Prostate gland (tissue), 2 donors: ENCODE results near the gene CCAR1. TPM values are rescaled to one million over a fixed set of nuclear protein-coding genes. Genes with fewer than 3 reads are reported as not detected.
A peak's percentile ranks its signal among the peaks of the same experiment; 100 is the strongest.

Experiments
- DNase-seq: peaks from one replicate; pipeline ENCODE4 v3.0.0-alpha.2; 2019; ENCODE audit warnings: low spot score
- H3K27ac ChIP-seq, 2 donors: fragments of 200-600 bp; sonication (generic); 2 replicates each; pipeline ENCODE4 v1.5.1; 2017 to 2019
- H3K27me3 ChIP-seq: fragments of 200-600 bp; sonication (generic); replicated peaks from 2 replicates; pipeline ENCODE4 v1.5.1; 2019; ENCODE audit not compliant: insufficient read depth
- H3K36me3 ChIP-seq, 2 donors: fragments of 200-600 bp; sonication (generic); 1 replicate in 1 of 2; 2 replicates in 1 of 2; pipeline versions ENCODE4 v1.5.1 to v1.8.1; 2017 to 2019
- H3K4me1 ChIP-seq: fragments of 200-600 bp; sonication (generic); replicated peaks from 2 replicates; pipeline ENCODE4 v1.5.1; 2019
- H3K4me3 ChIP-seq, 2 donors: fragments of 200-600 bp; sonication (generic); 2 replicates each; pipeline ENCODE4 v1.5.1; 2017 to 2019
- H3K9me3 ChIP-seq: fragments of 200-600 bp; sonication (generic); 2 replicates; pipeline ENCODE4 v1.5.1; 2017
- CTCF ChIP-seq, 4 experiments: fragments of 200-600 bp in 2 of 4; fragments of 450-650 bp in 2 of 4; sonication (generic) in 2 of 4; IDR thresholded peaks; 1 replicate in 3 of 4; 2 replicates in 1 of 4; pipeline ENCODE4 v1.5.1; 2016 to 2019; ENCODE audit warnings: antibody characterized with exemption in 4 of 4, mild to moderate bottlenecking in 2 of 4, moderate library complexity in 2 of 4
- POLR2A ChIP-seq: fragments of 450-650 bp; IDR thresholded peaks from one replicate; pipeline ENCODE4 v1.6.1; 2016; ENCODE audit warnings: antibody characterized with exemption, mild to moderate bottlenecking
- POLR2AphosphoS5 ChIP-seq: sonication (generic); formaldehyde crosslinking; IDR thresholded peaks from one replicate; pipeline ENCODE4 v1.6.1; 2017; ENCODE audit warnings: antibody characterized with exemption
- WGBS: methylation state at CpG from one replicate; pipeline ENCODE4 v1.1.5; 2018; 5-methylcytosine and 5-hydroxymethylcytosine counted together
- intact Hi-C: fragments of 100-400 bp; cut with DNase I; formaldehyde crosslinking; loops from one replicate; pipeline ENCODE4 v1.14.2; 2022
- total RNA-seq, 2 donors: library from RNA; depleted of rRNA; stranded (reverse); fragments of >200 nt; gene quantifications; one replicate each; pipeline ENCODE4 v1.1.0, GENCODE V29; 2016

CCAR1 gene
- total RNA-seq, 2 donors from 2014 or later = 38.1 to 73.8 TPM

- TF ChIP-seq CTCF (IDR thresholded peaks at IDR 0.05) = no peak
- no peak for TF ChIP-seq POLR2A
- TF ChIP-seq POLR2AphosphoS5 = no peak
- H3K4me3 ChIP-seq = no peak overlapping the region
- H3K36me3 ChIP-seq = no peaks in the 10 kb centered on the region
- no peaks in the 10 kb centered on the region for H3K27me3 ChIP-seq
- DNase-seq = no peak
- H3K4me1 ChIP-seq = no peaks in the 10 kb centered on the region
- intact Hi-C loops = no loop called here
- no peak overlapping the region for H3K27ac ChIP-seq
- 82% methylated on average over 10 of the region's 10 CpGs for WGBS
- no peaks in the 10 kb centered on the region for H3K9me3 ChIP-seq
These were observed 107.8 kb downstream of the CCAR1 start for GRCh38 chr10:68828833-68829232.

- intact Hi-C loops = no loop called here
- H3K4me1 ChIP-seq = no peaks in the 10 kb centered on the region
- H3K4me3 ChIP-seq = no peak overlapping the region
- no peaks in the 10 kb centered on the region for H3K36me3 ChIP-seq
- no peaks in the 10 kb centered on the region for H3K27me3 ChIP-seq
- DNase-seq = no peak
- no peak for TF ChIP-seq POLR2A
- TF ChIP-seq POLR2AphosphoS5 = no peak
- TF ChIP-seq CTCF (IDR thresholded peaks at IDR 0.05) = no peak
- WGBS = 56% methylated on average over 6 of the region's 6 CpGs
- H3K9me3 ChIP-seq = no peaks in the 10 kb centered on the region
- no peak overlapping the region for H3K27ac ChIP-seq
These were observed 108.5 kb downstream of the CCAR1 start for GRCh38 chr10:68829521-68829920.

GRCh38 chr10:68829952-68830351, 108.9 kb downstream of the CCAR1 start:
- Histone ChIP-seq H3K36me3 (no peaks in the 10 kb centered on the region), H3K4me3 (no peak overlapping the region), H3K9me3 (no peaks in the 10 kb centered on the region), H3K4me1 (no peaks in the 10 kb centered on the region), H3K27ac (no peak overlapping the region), H3K27me3 (no peaks in the 10 kb centered on the region)
- intact Hi-C loops = no loop called here
- 93% methylated on average over 6 of the region's 6 CpGs for WGBS
- no peak for DNase-seq
- TF ChIP-seq POLR2AphosphoS5 (no peak), CTCF (IDR thresholded peaks at IDR 0.05) (no peak), POLR2A (no peak)

- no peak overlapping the region for H3K4me3 ChIP-seq
- 48% methylated on average over 5 of the region's 5 CpGs for WGBS
- no peaks in the 10 kb centered on the region for H3K9me3 ChIP-seq
- intact Hi-C loops = no loop called here
- H3K27me3 ChIP-seq = no peaks in the 10 kb centered on the region
- DNase-seq = peak; percentile 28
- H3K36me3 ChIP-seq = no peaks in the 10 kb centered on the region
- no peak for TF ChIP-seq POLR2A
- peak; percentile 44 for TF ChIP-seq POLR2AphosphoS5
- TF ChIP-seq CTCF (IDR thresholded peaks at IDR 0.05) = no peak
- H3K4me1 ChIP-seq = no peaks in the 10 kb centered on the region
- no peak overlapping the region for H3K27ac ChIP-seq
These were observed 111.0 kb downstream of the CCAR1 start for GRCh38 chr10:68831961-68832455.

GRCh38 chr10:68832601-68833000, 111.6 kb downstream of the CCAR1 start:
- no peaks in the 10 kb centered on the region for H3K4me1 ChIP-seq
- no peaks in the 10 kb centered on the region for H3K27me3 ChIP-seq
- TF ChIP-seq POLR2AphosphoS5 (no peak), POLR2A (no peak), CTCF (IDR thresholded peaks at IDR 0.05) (no peak)
- no peaks in the 10 kb centered on the region for H3K36me3 ChIP-seq
- 93% methylated on average over 4 of the region's 4 CpGs for WGBS
- no peak overlapping the region for H3K27ac ChIP-seq
- intact Hi-C loops = no loop called here
- no peak overlapping the region for H3K4me3 ChIP-seq
- DNase-seq = no peak
- H3K9me3 ChIP-seq = no peaks in the 10 kb centered on the region
